Fibroblast of villous mesenchyme (primary cell): Measurements from ENCODE around the gene CCDC39. TPM values are rescaled to one million over a fixed set of nuclear protein-coding genes. Genes with fewer than 3 reads are reported as not detected.

Experiments used
- DNase-seq: peaks from one replicate; pipeline ENCODE4 v3.0.0-alpha.2; 2010; ENCODE audit warnings: low read depth
- H3K4me3 ChIP-seq: 2 replicates; pipeline ENCODE4 v1.5.1; 2011; ENCODE audit warnings: low read depth, mild to moderate bottlenecking, low read length
- total RNA-seq: library from RNA; depleted of rRNA; stranded (reverse); fragments of >200 nt; gene quantifications from 2 replicates; pipeline ENCODE4 v1.2.3, GENCODE V29; 2012
- TF ChIP-seq, protein P1 (sequence below): IDR thresholded peaks from 2 replicates; pipeline ENCODE4 v1.5.1; 2012; ENCODE audit warnings: low read depth, mild to moderate bottlenecking, low read length; ENCODE audit not compliant: insufficient read depth

CCDC39 gene
- under 0.01 TPM in 1 of 2 replicates, not detected in the other for total RNA-seq

DNA sequence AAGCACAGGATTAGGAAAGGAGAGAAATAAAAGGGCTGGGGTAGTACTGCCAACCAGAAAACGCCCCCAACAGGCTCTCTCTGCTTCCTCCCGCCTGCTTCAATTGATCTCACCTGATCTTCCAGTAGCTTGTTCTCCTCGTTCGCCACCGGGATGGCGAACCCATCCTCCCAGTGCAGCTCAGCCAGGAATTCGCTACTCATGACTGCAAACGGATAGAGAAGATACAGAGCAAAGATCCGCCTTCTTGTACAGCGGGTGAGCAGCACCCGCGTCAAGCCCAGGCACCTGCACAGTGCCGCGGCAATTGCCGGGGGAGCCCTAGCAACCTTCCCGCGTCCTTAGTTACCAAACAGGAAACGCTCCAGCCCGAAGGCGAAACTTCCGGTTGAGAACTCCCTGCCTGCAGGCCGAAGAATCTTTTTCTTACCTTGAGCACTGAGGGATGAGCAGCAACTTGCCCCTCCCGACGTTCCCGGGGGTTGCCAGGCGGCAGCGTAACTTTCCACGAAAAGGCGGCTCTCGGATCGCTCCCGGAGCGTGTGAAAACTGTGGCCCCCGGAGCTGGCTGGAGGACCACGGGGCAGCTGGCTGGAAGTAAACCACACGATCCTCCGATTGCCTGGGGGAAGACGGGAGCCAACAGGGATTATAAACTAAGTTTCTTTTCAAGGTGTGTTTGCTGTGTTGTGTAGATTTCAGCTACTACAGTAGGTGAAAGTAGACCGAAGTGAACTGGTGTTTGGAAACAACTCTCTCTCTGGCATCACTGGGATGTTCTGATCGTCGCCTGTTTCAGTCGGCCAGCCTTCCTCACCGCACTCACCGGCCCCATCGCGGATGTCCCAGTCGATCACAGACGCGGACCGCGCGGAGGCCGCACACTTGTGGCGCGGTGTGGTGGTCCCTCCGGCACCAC, at the start of gene CCDC39:
Gene CCDC39 (minus strand): TSS at position 312 of the 919 bp plus-strand sequence. CDS start 109 bp downstream, at position 203.
- TF ChIP-seq, protein P1, sequence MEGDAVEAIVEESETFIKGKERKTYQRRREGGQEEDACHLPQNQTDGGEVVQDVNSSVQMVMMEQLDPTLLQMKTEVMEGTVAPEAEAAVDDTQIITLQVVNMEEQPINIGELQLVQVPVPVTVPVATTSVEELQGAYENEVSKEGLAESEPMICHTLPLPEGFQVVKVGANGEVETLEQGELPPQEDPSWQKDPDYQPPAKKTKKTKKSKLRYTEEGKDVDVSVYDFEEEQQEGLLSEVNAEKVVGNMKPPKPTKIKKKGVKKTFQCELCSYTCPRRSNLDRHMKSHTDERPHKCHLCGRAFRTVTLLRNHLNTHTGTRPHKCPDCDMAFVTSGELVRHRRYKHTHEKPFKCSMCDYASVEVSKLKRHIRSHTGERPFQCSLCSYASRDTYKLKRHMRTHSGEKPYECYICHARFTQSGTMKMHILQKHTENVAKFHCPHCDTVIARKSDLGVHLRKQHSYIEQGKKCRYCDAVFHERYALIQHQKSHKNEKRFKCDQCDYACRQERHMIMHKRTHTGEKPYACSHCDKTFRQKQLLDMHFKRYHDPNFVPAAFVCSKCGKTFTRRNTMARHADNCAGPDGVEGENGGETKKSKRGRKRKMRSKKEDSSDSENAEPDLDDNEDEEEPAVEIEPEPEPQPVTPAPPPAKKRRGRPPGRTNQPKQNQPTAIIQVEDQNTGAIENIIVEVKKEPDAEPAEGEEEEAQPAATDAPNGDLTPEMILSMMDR: no peak
- DNase-seq: peak; percentile 46
- H3K4me3 ChIP-seq: peak within 1 kb of the TSS; percentile 76

DNA sequence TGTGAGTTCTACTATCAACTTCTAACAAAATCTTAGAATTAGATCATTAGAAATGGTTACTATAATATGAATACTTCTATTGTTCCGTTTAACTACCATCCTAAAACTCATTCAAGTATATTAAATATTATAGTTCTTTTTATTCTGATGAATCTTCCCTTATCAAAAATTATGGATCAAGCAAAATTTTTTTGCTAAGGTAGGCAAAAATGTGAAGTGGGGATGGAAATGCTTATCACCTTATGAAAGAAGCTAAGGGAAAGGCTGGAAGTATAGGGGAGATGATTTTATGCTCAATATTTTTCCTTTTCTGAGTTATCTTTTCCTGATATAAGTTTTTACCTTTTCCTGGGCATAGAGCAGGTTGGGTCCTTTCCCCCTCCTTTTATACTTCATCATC, 40.7 kb upstream of the CCDC39 start:
- TF ChIP-seq, protein P1: no peak
- DNase-seq: no peak
- H3K4me3 ChIP-seq: no peak overlapping the region

DNA sequence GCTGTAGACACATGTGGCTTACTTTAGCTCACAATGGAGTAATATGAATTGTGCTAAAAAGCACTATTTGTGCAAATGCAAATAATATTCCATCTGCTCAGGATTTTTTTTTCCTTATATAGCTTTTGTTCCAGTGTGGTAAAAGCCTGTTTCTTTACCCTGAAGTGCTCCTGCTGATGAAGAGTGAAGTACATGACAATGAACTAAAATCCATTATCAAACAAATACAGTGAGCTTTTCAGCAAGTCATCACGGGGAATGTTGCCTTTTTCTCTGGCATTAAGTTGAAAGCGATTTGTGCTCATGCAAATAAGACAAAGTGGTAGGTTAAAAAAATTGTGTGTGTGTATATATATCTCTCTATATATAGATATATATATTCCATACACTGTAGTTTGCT, 28.6 kb upstream of the CCDC39 start:
- H3K4me3 ChIP-seq: no peak overlapping the region
- TF ChIP-seq, protein P1: no peak
- DNase-seq: no peak

DNA sequence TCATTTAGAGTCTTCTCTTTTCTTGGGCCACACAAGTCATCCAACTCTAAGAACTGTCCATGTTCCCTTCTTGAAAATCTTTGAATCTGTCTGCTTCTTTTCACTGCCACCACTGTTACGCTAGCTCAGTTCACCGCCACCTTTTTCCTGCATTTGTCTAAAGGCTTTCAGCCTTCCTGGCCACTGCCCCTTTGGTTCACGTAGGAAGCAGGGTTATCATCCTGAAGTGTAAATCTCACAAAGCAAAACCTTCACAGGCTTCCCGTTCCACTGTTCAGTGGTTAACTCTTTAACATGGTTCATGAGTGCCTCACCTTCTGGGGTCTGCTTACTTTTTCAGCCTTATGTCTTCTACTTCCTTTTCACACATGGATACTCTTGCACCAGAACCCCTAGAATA, 26.3 kb upstream of the CCDC39 start:
- H3K4me3 ChIP-seq: no peak overlapping the region
- TF ChIP-seq, protein P1: no peak
- no peak for DNase-seq

DNA sequence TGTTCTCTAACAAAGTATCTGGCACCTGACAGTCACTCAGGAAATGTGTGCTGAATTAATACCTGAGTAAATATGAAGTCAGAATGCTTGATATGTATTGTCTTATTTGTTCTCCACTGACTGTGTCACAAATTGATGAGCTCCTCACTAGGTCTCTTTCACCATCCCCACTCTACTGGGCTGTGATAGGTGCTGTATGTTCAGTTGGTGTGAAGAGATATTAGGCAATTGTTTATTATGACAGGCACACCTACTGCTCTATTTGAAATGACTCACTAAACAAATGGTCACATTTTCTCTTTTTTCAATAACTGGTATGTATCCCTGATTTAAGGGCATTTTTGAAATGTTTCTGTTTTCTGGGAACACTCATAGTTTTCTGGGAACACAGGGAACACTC, 25.2 kb upstream of the CCDC39 start:
- no peak for DNase-seq
- TF ChIP-seq, protein P1: no peak
- H3K4me3 ChIP-seq: no peak overlapping the region

DNA sequence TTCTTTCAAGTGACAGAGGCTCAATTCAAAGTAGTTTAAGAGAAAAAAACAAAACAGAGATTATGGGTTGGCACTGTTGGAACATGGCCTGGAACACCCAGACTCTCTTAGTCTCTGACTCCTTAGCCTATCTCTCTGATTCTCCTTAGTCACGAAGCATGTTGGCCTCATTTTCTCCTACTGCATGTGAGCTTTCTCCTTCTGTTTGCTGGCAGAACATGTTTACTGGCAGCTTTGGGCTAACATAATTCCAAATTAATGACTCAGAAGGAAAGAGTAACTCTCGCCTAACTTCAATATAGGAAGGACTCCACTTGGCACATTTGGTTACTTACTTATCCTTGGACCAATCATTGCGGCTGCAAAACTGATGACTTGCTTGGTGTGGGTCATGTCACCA, 21.7 kb upstream of the CCDC39 start:
- no peak overlapping the region for H3K4me3 ChIP-seq
- TF ChIP-seq, protein P1: no peak
- no peak for DNase-seq
